ENCODE measurements around the gene SCARB2.

Gene SCARB2

GRCh38 chr4:76197031-76197743 lies 16.4 kb downstream of the SCARB2 start:
- TF ChIP-seq POLR2AphosphoS5 (IDR thresholded peaks at IDR 0.05; ENCODE audit: low read depth, low read length) (no peak), TAF1 (IDR thresholded peaks at IDR 0.05; ENCODE audit: borderline replicate concordance, insufficient read depth, low read length) (no peak), FOXP2 (optimal IDR thresholded peaks at IDR 0.05; ENCODE audit: borderline replicate concordance, extremely low read depth, extremely low read length, insufficient read depth) (no peak), SIN3A (IDR thresholded peaks at IDR 0.05; ENCODE audit: borderline replicate concordance, insufficient read depth, low read length) (no peak), REST (IDR thresholded peaks at IDR 0.05; ENCODE audit: insufficient read depth in 1 of 2, low read depth in 2 of 2, low read length in 2 of 2) (no peak)

- TF ChIP-seq POLR2AphosphoS5 (IDR thresholded peaks at IDR 0.05; ENCODE audit: low read depth, low read length) (no peak), SIN3A (IDR thresholded peaks at IDR 0.05; ENCODE audit: borderline replicate concordance, insufficient read depth, low read length) (no peak), TAF1 (IDR thresholded peaks at IDR 0.05; ENCODE audit: borderline replicate concordance, insufficient read depth, low read length) (no peak), REST (IDR thresholded peaks at IDR 0.05; ENCODE audit: insufficient read depth in 1 of 2, low read depth in 2 of 2, low read length in 2 of 2) (no peak), FOXP2 (optimal IDR thresholded peaks at IDR 0.05; ENCODE audit: borderline replicate concordance, extremely low read depth, extremely low read length, insufficient read depth) (no peak)
Measured at GRCh38 chr4:76196376-76196775, 17.2 kb downstream of the SCARB2 start.

GRCh38 chr4:76195326-76195725 lies 18.3 kb downstream of the SCARB2 start:
- TF ChIP-seq SIN3A (IDR thresholded peaks at IDR 0.05; ENCODE audit: borderline replicate concordance, insufficient read depth, low read length) = no peak

GRCh38 chr4:76194325-76194724 lies 19.3 kb downstream of the SCARB2 start:
- TF ChIP-seq TAF1 (IDR thresholded peaks at IDR 0.05; ENCODE audit: borderline replicate concordance, insufficient read depth, low read length) = no peak
- TF ChIP-seq REST (IDR thresholded peaks at IDR 0.05; ENCODE audit: insufficient read depth in 1 of 2, low read depth in 2 of 2, low read length in 2 of 2) = no peak
- no peak for TF ChIP-seq FOXP2 (optimal IDR thresholded peaks at IDR 0.05; ENCODE audit: borderline replicate concordance, extremely low read depth, extremely low read length, insufficient read depth)
- no peak for TF ChIP-seq SIN3A (IDR thresholded peaks at IDR 0.05; ENCODE audit: borderline replicate concordance, insufficient read depth, low read length)
- no peak for TF ChIP-seq POLR2AphosphoS5 (IDR thresholded peaks at IDR 0.05; ENCODE audit: low read depth, low read length)

GRCh38 chr4:76192236-76192635 lies 21.4 kb downstream of the SCARB2 start:
- no peak for TF ChIP-seq REST (IDR thresholded peaks at IDR 0.05; ENCODE audit: insufficient read depth in 1 of 2, low read depth in 2 of 2, low read length in 2 of 2)
- no peak for TF ChIP-seq TAF1 (IDR thresholded peaks at IDR 0.05; ENCODE audit: borderline replicate concordance, insufficient read depth, low read length)
- TF ChIP-seq FOXP2 (optimal IDR thresholded peaks at IDR 0.05; ENCODE audit: borderline replicate concordance, extremely low read depth, extremely low read length, insufficient read depth) = no peak
- no peak for TF ChIP-seq POLR2AphosphoS5 (IDR thresholded peaks at IDR 0.05; ENCODE audit: low read depth, low read length)
- TF ChIP-seq SIN3A (IDR thresholded peaks at IDR 0.05; ENCODE audit: borderline replicate concordance, insufficient read depth, low read length) = no peak

Data from PFSK-1 (cell line).